Gastroesophageal sphincter (tissue), 4 donors: ENCODE measurements around the gene UBE2O. TPM values are rescaled to one million over a fixed set of nuclear protein-coding genes. Genes with fewer than 3 reads are reported as not detected.
"Not testable (repeated sequence)": the region's sequence is repeated elsewhere in the genome, so short reads cannot be mapped to it uniquely, and the experiment has no call there.

Source experiments
- ATAC-seq: fragments of 150-250 bp; one replicate; pipeline ENCODE4 v1.9.1; 2016; ENCODE audit warnings: mild to moderate bottlenecking, moderate library complexity
- H3K27ac ChIP-seq, 4 donors: fragments of 200-600 bp; sonication (generic) in 3 of 4; 1 replicate in 3 of 4; 2 replicates in 1 of 4; pipeline ENCODE4 v1.5.1; 2016 to 2019
- H3K27me3 ChIP-seq: fragments of 200-600 bp; sonication (generic); one replicate; pipeline ENCODE4 v1.5.1; 2019
- H3K36me3 ChIP-seq, 2 donors: fragments of 200-600 bp; sonication (generic); one replicate each; pipeline ENCODE4 v1.5.1; 2019; ENCODE audit warnings: control low read depth in 1 of 2
- H3K4me1 ChIP-seq, 3 donors: fragments of 200-600 bp; sonication (generic); 1 replicate in 2 of 3; 2 replicates in 1 of 3; pipeline ENCODE4 v1.5.1; 2016 to 2019; ENCODE audit warnings: control low read depth in 2 of 3
- H3K4me3 ChIP-seq, 2 donors: fragments of 200-600 bp; sonication (generic); one replicate each; pipeline ENCODE4 v1.5.1; 2019; ENCODE audit warnings: mild to moderate bottlenecking in 1 of 2, moderate library complexity in 1 of 2
- H3K9me3 ChIP-seq, 3 donors: fragments of 200-600 bp; sonication (generic); one replicate each; pipeline ENCODE4 v1.5.1; 2017 to 2019; ENCODE audit warnings: control low read depth in 2 of 3
- CTCF ChIP-seq, 4 experiments: fragments of 200-600 bp in 2 of 4; fragments of 450-650 bp in 2 of 4; sonication (generic) in 1 of 4; IDR thresholded peaks; one replicate each; pipeline ENCODE4 v1.5.1; 2017 to 2019; ENCODE audit warnings: antibody characterized with exemption in 4 of 4, mild to moderate bottlenecking in 2 of 4, moderate library complexity in 2 of 4
- EP300 ChIP-seq: sonication (generic); formaldehyde crosslinking; IDR thresholded peaks from one replicate; pipeline ENCODE4 v1.6.1; 2017; ENCODE audit warnings: antibody characterized with exemption, mild to moderate bottlenecking
- POLR2A ChIP-seq, 2 donors: fragments of 450-650 bp; IDR thresholded peaks; one replicate each; pipeline ENCODE4 v1.6.1; 2017; ENCODE audit warnings: antibody characterized with exemption in 2 of 2, mild to moderate bottlenecking in 2 of 2, moderate library complexity in 1 of 2
- POLR2AphosphoS5 ChIP-seq: sonication (generic); formaldehyde crosslinking; IDR thresholded peaks from one replicate; pipeline ENCODE4 v1.6.1; 2017; ENCODE audit warnings: antibody characterized with exemption
- WGBS, 2 donors: methylation state at CpG; one replicate each; pipeline ENCODE4 v1.1.5; 2018; ENCODE audit warnings: low coverage in 1 of 2; 5-methylcytosine and 5-hydroxymethylcytosine counted together
- total RNA-seq, 4 donors: library from RNA; depleted of rRNA; stranded (reverse); fragments of >200 nt; gene quantifications; one replicate each; pipeline ENCODE4 v1.1.0, GENCODE V29; 2016

Gene UBE2O
- total RNA-seq, 4 donors from 2014 or later = 13.0 to 19.8 (median 15.2) TPM

DNA sequence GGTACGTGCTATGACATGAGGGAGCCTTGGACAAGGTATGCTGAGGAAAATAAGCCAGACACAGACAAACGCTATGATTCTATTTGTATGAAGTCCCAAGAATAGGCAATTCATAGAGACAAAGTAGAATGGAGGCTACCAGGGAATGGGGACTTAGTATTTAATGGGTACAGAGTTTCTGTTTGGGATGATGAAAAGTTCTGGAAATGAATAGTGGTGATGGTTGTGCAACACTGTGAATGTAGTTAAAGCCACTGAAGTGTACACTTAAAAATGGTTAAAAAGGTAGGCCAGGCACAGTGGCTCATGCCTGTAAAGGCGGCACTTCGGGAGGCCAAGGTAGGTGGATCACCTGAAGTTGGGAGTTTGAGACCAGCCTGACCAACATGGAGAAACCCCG lies 102.5 kb downstream of the UBE2O start:
- H3K36me3 ChIP-seq = peaks cover 0 to 31% of the 10 kb centered on the region in 2 donors
- H3K27me3 ChIP-seq = no peaks in the 10 kb centered on the region
- TF ChIP-seq CTCF (IDR thresholded peaks at IDR 0.05) (no peak), EP300 (no peak), POLR2AphosphoS5 (no peak), POLR2A (IDR thresholded peaks at IDR 0.05) (no peak)
- H3K27ac ChIP-seq = no peak overlapping the region
- ATAC-seq = no peak
- no peak overlapping the region for H3K4me3 ChIP-seq
- peaks cover 0 to 27% (median 4%) of the 10 kb centered on the region in 3 donors for H3K4me1 ChIP-seq
- no peaks in the 10 kb centered on the region for H3K9me3 ChIP-seq
- 85 to 96% methylated on average over 3 to 5 of the region's 5 CpGs for whole genome bisulfite sequencing, 2 donors

DNA sequence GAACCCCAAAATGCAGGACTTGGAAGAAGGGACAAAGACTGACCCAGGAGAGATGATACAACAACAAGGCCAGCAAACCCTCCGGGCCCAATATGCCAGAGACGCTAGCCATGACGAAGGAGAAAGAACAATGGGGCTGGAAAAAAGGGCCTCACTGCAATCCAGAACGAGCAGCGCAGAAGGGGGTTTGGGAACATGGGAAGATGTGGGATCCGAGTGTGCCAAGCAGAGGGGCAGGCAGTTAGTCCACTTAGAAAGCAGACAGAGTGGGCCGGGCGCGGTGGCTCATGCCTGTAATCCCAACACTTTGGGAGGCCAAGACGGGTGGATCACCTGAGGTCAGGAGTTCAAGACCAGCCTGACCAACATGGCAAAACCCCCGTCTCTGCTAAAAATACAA lies 106.0 kb downstream of the UBE2O start:
- not testable (repeated sequence) for H3K4me3 ChIP-seq, H3K9me3 ChIP-seq, H3K4me1 ChIP-seq, H3K27me3 ChIP-seq, H3K27ac ChIP-seq, ATAC-seq
- H3K36me3 ChIP-seq = peaks cover 0 to 65% of the 10 kb centered on the region in 2 donors
- WGBS, 2 donors = 84% methylated on average over 5 of the region's 11 CpGs; no CpG with 5 or more reads in 1 of the 2 donors

- ATAC-seq = no peak
- Histone ChIP-seq H3K9me3 (no peaks in the 10 kb centered on the region), H3K4me3 (no peak overlapping the region), H3K27ac (no peak overlapping the region), H3K36me3 (peaks cover 0 to 73% of the 10 kb centered on the region in 2 donors), H3K4me1 (no peaks in the 10 kb centered on the region), H3K27me3 (no peaks in the 10 kb centered on the region)
- whole genome bisulfite sequencing, 2 donors = 84 to 87% methylated on average over 13 to 14 of the region's 14 CpGs
- TF ChIP-seq POLR2AphosphoS5 (no peak), EP300 (no peak), CTCF (IDR thresholded peaks at IDR 0.05) (no peak), POLR2A (IDR thresholded peaks at IDR 0.05) (no peak)
Measured at GRCh38 chr17:76345377-76345974, 107.5 kb downstream of the UBE2O start.

- 94% methylated on average over 7 of the region's 7 CpGs; no CpG with 5 or more reads in 1 of the 2 donors for WGBS, 2 donors
- Histone ChIP-seq H3K27me3 (no peaks in the 10 kb centered on the region), H3K36me3 (peaks cover 0 to 68% of the 10 kb centered on the region in 2 donors), H3K4me1 (peaks cover 0 to 12% (median under 1%) of the 10 kb centered on the region in 3 donors), H3K9me3 (no peaks in the 10 kb centered on the region), H3K27ac (no peak overlapping the region), H3K4me3 (no peak overlapping the region)
- no peak for ATAC-seq
- no peak for TF ChIP-seq CTCF (IDR thresholded peaks at IDR 0.05)
- TF ChIP-seq POLR2AphosphoS5 = no peak
- TF ChIP-seq POLR2A (IDR thresholded peaks at IDR 0.05) = no peak
- TF ChIP-seq EP300 = no peak
Measured at GRCh38 chr17:76343106-76343505, 109.8 kb downstream of the UBE2O start.

DNA sequence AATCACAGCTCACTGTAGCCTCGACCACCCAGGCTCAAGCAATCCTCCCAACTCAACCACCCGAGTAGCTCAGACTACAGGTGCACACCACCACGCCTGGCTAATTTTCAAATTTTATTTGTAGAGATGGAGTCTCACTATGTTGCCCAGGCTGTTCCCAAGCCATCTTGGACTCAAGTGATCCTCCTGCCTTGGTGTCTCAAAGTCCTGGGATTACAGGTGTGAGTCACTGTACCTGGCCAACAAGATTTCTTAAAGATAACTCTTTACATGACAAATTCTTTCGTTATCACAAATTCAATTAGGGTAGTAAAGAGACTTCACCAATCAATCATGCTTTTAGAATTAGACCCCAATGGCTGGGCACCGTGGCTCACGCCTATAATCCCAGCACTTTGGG lies 111.7 kb downstream of the UBE2O start:
- Histone ChIP-seq H3K27ac (no peak overlapping the region), H3K4me1 (peaks cover 0 to 22% (median 3%) of the 10 kb centered on the region in 3 donors), H3K36me3 (peaks cover 0 to 50% of the 10 kb centered on the region in 2 donors), H3K27me3 (no peaks in the 10 kb centered on the region), H3K4me3 (no peak overlapping the region), H3K9me3 (no peaks in the 10 kb centered on the region)
- 96 to 100% methylated on average over 3 to 6 of the region's 6 CpGs for WGBS, 2 donors
- TF ChIP-seq POLR2AphosphoS5 = no peak
- no peak for TF ChIP-seq POLR2A (IDR thresholded peaks at IDR 0.05)
- TF ChIP-seq EP300 = no peak
- no peak for TF ChIP-seq CTCF (IDR thresholded peaks at IDR 0.05)
- ATAC-seq = no peak

Other genes with a start within 250 kb of the UBE2O start
- gene RNF157, start 212.7 kb downstream of the UBE2O start, total RNA-seq = 1 to 10 TPM; 2.5 to 8.1 (median 3.3) TPM
- gene UBALD2, start 187.8 kb downstream of the UBE2O start, total RNA-seq = 1 to 10 TPM; 6.1 to 8.8 (median 8.4) TPM
- gene QRICH2, start 144.9 kb downstream of the UBE2O start, total RNA-seq = 1 to 10 TPM; 1.7 to 2.7 (median 2.0) TPM
- gene PRPSAP1, start 99.2 kb downstream of the UBE2O start, total RNA-seq = 10 to 100 TPM; 44.7 to 48.5 (median 46.6) TPM
- gene SPHK1, start 68.5 kb downstream of the UBE2O start, total RNA-seq = 10 to 100 TPM; 14.7 to 29.2 (median 18.9) TPM
- not detected for gene AANAT, start 14.5 kb upstream of the UBE2O start, total RNA-seq
- gene RHBDF2, start 48.3 kb upstream of the UBE2O start, total RNA-seq = 10 to 100 TPM in 1 of 4 donors, 1 to 10 TPM in 3; 7.3 to 20.5 (median 8.5) TPM
- 10 to 100 TPM; 12.6 to 23.2 (median 18.8) TPM for gene CYGB, start 84.6 kb upstream of the UBE2O start, total RNA-seq
- 10 to 100 TPM in 1 of 4 donors, 1 to 10 TPM in 2, under 1 TPM in 1; 0.57 to 11.2 (median 2.3) TPM for gene PRCD, start 86.9 kb upstream of the UBE2O start, total RNA-seq
- gene ST6GALNAC2, start 132.7 kb upstream of the UBE2O start, total RNA-seq = 10 to 100 TPM in 2 of 4 donors, 1 to 10 TPM in 2; 5.4 to 27.1 (median 10.6) TPM
- gene ST6GALNAC1, start 190.6 kb upstream of the UBE2O start, total RNA-seq = 1 to 10 TPM in 3 of 4 donors, under 1 TPM in 1; 0.47 to 9.6 (median 3.7) TPM